OCI-LY7 (cell line): ENCODE measurements around the gene ADAMTS5.

Experiments used
- EZH2phosphoT487 ChIP-seq: fragments of 200-600 bp; sonication (generic); IDR thresholded peaks from 2 replicates; pipeline ENCODE4 v1.6.1; 2018; ENCODE audit warnings: low read depth, borderline replicate concordance, mild to moderate bottlenecking, mixed run types, antibody characterized with exemption, low read length, moderate library complexity, mixed read lengths
- TF ChIP-seq, protein P1 (sequence below): fragments of 200-600 bp; sonication (generic); conservative IDR thresholded peaks from 2 replicates; pipeline ENCODE4 v1.5.1; 2014; ENCODE audit warnings: mild to moderate bottlenecking, antibody characterized with exemption, low read length, moderate library complexity, mixed read lengths

DNA sequence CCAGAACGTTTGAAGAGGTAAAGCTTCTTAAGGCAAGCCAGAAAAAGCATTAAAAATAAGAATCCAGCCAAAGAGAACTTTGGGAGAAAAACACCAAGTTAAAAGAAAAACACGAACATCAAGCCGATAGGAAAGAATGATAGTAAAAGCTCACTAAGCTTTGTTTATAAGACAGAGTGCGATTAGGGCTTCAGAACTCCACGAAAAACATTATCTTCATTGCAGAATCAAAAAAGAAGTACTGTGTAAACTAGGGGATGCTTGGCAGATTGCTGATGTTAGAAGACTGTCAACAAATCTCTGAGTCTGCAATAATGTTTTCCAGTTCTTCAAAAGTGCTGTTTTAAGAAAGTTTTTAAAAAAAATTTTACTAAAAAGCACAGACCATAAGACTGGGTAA is 30.2 kb downstream of the ADAMTS5 start:
- TF ChIP-seq, protein P1, sequence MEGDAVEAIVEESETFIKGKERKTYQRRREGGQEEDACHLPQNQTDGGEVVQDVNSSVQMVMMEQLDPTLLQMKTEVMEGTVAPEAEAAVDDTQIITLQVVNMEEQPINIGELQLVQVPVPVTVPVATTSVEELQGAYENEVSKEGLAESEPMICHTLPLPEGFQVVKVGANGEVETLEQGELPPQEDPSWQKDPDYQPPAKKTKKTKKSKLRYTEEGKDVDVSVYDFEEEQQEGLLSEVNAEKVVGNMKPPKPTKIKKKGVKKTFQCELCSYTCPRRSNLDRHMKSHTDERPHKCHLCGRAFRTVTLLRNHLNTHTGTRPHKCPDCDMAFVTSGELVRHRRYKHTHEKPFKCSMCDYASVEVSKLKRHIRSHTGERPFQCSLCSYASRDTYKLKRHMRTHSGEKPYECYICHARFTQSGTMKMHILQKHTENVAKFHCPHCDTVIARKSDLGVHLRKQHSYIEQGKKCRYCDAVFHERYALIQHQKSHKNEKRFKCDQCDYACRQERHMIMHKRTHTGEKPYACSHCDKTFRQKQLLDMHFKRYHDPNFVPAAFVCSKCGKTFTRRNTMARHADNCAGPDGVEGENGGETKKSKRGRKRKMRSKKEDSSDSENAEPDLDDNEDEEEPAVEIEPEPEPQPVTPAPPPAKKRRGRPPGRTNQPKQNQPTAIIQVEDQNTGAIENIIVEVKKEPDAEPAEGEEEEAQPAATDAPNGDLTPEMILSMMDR: no peak
- no peak for TF ChIP-seq EZH2phosphoT487
